ENCODE data around the gene VPS13D. TPM values are rescaled to one million over a fixed set of nuclear protein-coding genes. Genes with fewer than 3 reads are reported as not detected.

The VPS13D gene
- polyA plus RNA-seq, 1 of the 3 experiments (the other 2 are of a cell fraction): 15.0 TPM

GRCh38 chr1:12416101-12416500, 186.3 kb downstream of the VPS13D start:
- Histone ChIP-seq H2AFZ (ENCODE audit: low read depth) (no peak overlapping the region), H3K79me2 (ENCODE audit: insufficient read depth) (no peaks in the 10 kb centered on the region), H3K27me3 (ENCODE audit: insufficient read depth) (no peaks in the 10 kb centered on the region), H3F3A (replicated peaks; ENCODE audit: insufficient read depth) (no peaks in the 10 kb centered on the region), H3K4me2 (no peak overlapping the region), H3K36me3 (replicated peaks in 1 of 2; ENCODE audit: control insufficient read depth in 1 of 2, insufficient read depth in 2 of 2, low read length in 1 of 2) (peaks cover 17 to 32% of the 10 kb centered on the region in 2 experiments), H4K20me1 (ENCODE audit: insufficient read depth) (no peaks in the 10 kb centered on the region), H3K9me2 (no peaks in the 10 kb centered on the region), H3K9me3 (no peaks in the 10 kb centered on the region), H3K9ac (no peak overlapping the region), H3K4me1 (ENCODE audit: control insufficient read depth in 1 of 2, insufficient read depth in 2 of 2, low read depth in 1 of 2, low read length in 1 of 2) (no peaks in the 10 kb centered on the region), H3K4me3 (ENCODE audit: low read depth in 2 of 2, low read length in 1 of 2) (no peak overlapping the region), H3K27ac (ENCODE audit: low read depth in 2 of 2, low read length in 1 of 2) (no peak overlapping the region)
- no peak for TF ChIP-seq MEF2A (IDR thresholded peaks at IDR 0.05; ENCODE audit: borderline replicate concordance, low read depth)
- TF ChIP-seq USF2 (IDR thresholded peaks at IDR 0.05; ENCODE audit: borderline replicate concordance, low read depth, low read length): no peak
- TF ChIP-seq RFX5 (IDR thresholded peaks at IDR 0.05; ENCODE audit: low read length): no peak
- TF ChIP-seq USF1 (IDR thresholded peaks at IDR 0.05; ENCODE audit: borderline replicate concordance, low read depth): no peak
- no peak for TF ChIP-seq RCOR1 (IDR thresholded peaks at IDR 0.05; ENCODE audit: low read length)
- TF ChIP-seq EZH2phosphoT487 (IDR thresholded peaks at IDR 0.05; ENCODE audit: borderline replicate concordance, low read depth): no peak
- no peak for TF ChIP-seq GABPA (IDR thresholded peaks at IDR 0.05; ENCODE audit: low read depth)
- TF ChIP-seq TAF1 (IDR thresholded peaks at IDR 0.05; ENCODE audit: borderline replicate concordance, low read depth, low read length): no peak
- no peak for TF ChIP-seq RXRA (IDR thresholded peaks at IDR 0.05; ENCODE audit: borderline replicate concordance, low read depth)
- no peak for TF ChIP-seq EP300 (IDR thresholded peaks at IDR 0.05; ENCODE audit: borderline replicate concordance in 1 of 2, low read depth in 1 of 2, low read length in 1 of 2)
- no peak for TF ChIP-seq NFIC (IDR thresholded peaks at IDR 0.05; ENCODE audit: borderline replicate concordance)
- TF ChIP-seq FOXJ3 (CRISPR knock-in tag; IDR thresholded peaks at IDR 0.05): no peak
- TF ChIP-seq ZBTB33 (IDR thresholded peaks at IDR 0.05; ENCODE audit: borderline replicate concordance, low read depth): no peak
- TF ChIP-seq CHD2 (IDR thresholded peaks at IDR 0.05; ENCODE audit: low read length, partially characterized antibody): no peak
- POLR2A ChIA-PET: no interaction called here
- no peak for DNase-seq
- WGBS (ENCODE audit: low lambda C conversion rate): 100% methylated on average over 1 of the region's 1 CpG
- CTCF ChIA-PET: interaction anchor here (1.0 kb wide), 1 partner anchor 18 kb away, joined by 3 read pairs; no protein-coding TSS in a partner anchor

GRCh38 chr1:12416744-12417143, 186.9 kb downstream of the VPS13D start:
- H3K4me2 ChIP-seq: no peak overlapping the region
- ChIA-PET POLR2A (no interaction called here), CTCF (interaction anchor here (1.0 kb wide), 1 partner anchor 18 kb away, joined by 3 read pairs; no protein-coding TSS in a partner anchor)
- TF ChIP-seq SMC3 (IDR thresholded peaks at IDR 0.05; ENCODE audit: low read depth, low read length): no peak
- no peak for TF ChIP-seq EZH2phosphoT487 (IDR thresholded peaks at IDR 0.05; ENCODE audit: borderline replicate concordance, low read depth)
- no peak for TF ChIP-seq GABPA (IDR thresholded peaks at IDR 0.05; ENCODE audit: low read depth)
- no peak for TF ChIP-seq RAD21 (IDR thresholded peaks at IDR 0.05; ENCODE audit: low read length)
- no peak for TF ChIP-seq POLR2AphosphoS5 (IDR thresholded peaks at IDR 0.05; ENCODE audit: low read depth, low read length)
- TF ChIP-seq RFX5 (IDR thresholded peaks at IDR 0.05; ENCODE audit: low read length): no peak
- TF ChIP-seq EP300 (IDR thresholded peaks at IDR 0.05; ENCODE audit: borderline replicate concordance in 1 of 2, low read depth in 1 of 2, low read length in 1 of 2): no peak
- no peak for TF ChIP-seq USF2 (IDR thresholded peaks at IDR 0.05; ENCODE audit: borderline replicate concordance, low read depth, low read length)
- no peak for TF ChIP-seq REST (IDR thresholded peaks at IDR 0.05; ENCODE audit: low read depth, low read length)
- no peak for TF ChIP-seq FOXJ3 (CRISPR knock-in tag; IDR thresholded peaks at IDR 0.05)
- no peak for TF ChIP-seq FOXM1 (IDR thresholded peaks at IDR 0.05; ENCODE audit: low read depth)

More at GRCh38 chr1:12416744-12417143, 186.9 kb downstream of the VPS13D start:
- Histone ChIP-seq H3F3A (replicated peaks; ENCODE audit: insufficient read depth) (no peaks in the 10 kb centered on the region), H3K27ac (ENCODE audit: low read depth in 2 of 2, low read length in 1 of 2) (no peak overlapping the region), H3K36me3 (replicated peaks in 1 of 2; ENCODE audit: control insufficient read depth in 1 of 2, insufficient read depth in 2 of 2, low read length in 1 of 2) (peaks cover 19 to 30% of the 10 kb centered on the region in 2 experiments), H3K4me1 (ENCODE audit: control insufficient read depth in 1 of 2, insufficient read depth in 2 of 2, low read depth in 1 of 2, low read length in 1 of 2) (no peaks in the 10 kb centered on the region), H4K20me1 (ENCODE audit: insufficient read depth) (no peaks in the 10 kb centered on the region), H3K27me3 (ENCODE audit: insufficient read depth) (no peaks in the 10 kb centered on the region), H3K9ac (no peak overlapping the region), H3K9me2 (no peaks in the 10 kb centered on the region), H3K9me3 (no peaks in the 10 kb centered on the region), H3K4me3 (ENCODE audit: low read depth in 2 of 2, low read length in 1 of 2) (no peak overlapping the region), H3K79me2 (ENCODE audit: insufficient read depth) (no peaks in the 10 kb centered on the region), H2AFZ (ENCODE audit: low read depth) (no peak overlapping the region)
- DNase-seq: no peak
- WGBS (ENCODE audit: low lambda C conversion rate): 96% methylated on average over 6 of the region's 6 CpGs

Measured in SK-N-SH (cell line).